Dedifferentiated amniotic fluid mesenchymal stem cell (primary cell): ENCODE measurements around the gene GNAT1.
A peak's percentile ranks its signal among the peaks of the same experiment; 100 is the strongest.

Experiments
- DNase-seq: peaks from one replicate; pipeline ENCODE4 v3.0.0-alpha.2; 2016; ENCODE audit errors: extremely low spot score

The GNAT1 gene

DNA sequence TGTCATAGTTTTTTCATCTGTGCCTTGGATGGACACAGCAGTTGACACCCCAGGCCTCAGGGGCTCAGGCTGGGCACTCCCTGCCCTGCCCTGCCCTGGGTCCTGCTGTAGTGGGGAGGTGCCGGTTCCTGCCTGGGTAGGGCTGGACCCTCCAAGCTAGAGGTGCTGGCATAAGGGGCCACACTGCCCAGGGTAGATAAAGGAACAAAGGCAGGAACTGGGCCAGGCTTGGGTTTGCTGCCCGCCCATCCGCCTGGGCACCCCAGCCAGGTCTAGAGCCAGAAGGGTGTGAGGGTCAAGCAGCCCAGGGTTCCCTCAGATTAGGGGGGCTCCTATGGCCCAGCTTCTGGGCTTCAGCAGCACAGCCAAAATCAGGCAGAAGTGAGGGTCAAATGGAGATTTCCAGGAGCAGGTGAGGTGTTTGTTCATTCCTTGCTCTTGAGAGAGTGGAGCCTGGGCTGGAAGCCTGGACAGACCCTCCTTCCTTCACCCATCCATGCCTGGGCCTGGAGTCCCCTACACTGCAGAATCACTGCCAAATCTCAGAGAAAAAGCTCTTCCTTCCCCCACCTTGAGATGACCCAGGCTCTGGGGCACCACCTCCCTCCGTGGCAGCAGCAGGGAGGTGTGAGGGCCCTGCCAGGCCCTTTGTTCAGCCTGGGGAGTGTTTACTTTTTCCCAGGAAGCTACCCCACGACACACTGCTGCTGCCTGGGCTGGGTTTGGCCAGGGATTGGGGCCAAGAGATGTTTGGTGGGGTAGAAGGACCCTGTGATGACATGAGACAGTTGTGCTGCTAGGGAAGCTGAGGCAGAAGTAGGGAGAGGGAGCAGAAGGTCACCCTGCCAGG, 29.2 kb upstream of the GNAT1 start:
- no peak for DNase-seq

DNA sequence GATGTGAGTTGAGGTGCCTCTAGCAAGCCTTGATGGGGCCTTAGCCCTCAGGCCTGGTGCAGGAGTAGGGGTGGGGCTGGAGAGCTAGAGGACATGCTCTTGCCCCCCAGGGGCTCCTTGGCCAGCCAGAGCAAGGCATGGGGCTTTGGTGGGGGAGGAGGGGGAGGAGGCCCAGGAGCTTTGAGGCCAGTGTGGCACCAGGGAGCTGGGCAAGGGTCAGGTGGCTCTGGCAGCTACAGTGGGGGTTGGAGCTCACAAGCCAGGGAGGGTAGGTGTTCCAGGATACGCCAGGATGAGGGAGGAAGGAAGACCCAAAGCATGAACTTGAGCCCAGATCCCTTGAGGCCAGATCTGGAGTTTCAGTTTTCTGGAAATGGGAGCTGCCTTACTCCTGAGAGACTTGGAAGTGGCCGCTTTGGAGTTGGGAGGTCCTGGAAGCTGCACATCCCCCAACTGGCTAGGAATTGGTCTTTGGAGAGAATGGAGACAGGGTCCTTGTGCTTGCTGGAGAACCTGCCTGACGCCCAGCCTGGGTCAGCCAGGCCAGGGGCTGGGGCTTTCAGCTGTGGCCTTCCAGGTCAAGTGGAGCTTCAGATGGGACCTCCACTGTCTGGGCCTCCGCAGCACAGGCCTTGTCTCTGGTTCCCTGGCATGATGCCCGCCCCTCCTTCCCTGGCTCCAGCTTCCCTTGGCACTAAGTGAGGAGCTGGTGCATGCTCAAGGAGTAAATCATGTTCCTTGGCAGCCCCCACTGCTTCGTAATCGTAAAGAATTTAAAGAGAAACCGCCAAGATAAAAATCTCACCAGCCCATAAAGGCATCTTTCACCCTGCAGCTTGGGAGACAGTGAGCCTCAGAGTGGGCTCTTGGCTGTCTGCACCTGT, 27.6 kb upstream of the GNAT1 start:
- peak; percentile 97 for DNase-seq

DNA sequence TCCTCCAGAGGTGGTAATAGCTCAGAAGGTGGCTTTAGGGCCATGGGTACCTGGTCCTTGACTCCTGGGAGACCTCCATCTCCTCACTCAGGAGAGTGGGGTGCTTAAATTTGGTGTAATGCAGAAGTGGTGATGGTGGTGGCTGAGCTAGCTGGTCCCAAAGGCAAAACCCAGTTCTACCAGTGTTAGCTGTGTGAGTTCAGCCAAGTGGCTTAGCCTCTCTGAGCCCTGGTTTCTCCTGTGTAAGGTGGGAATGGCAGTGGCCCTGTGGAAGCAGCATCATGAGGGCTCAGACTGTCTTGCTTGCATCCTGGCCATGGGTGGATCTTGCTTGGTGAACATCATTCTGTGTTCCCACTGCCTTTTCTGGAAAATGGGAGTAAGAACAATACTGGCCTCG, 26.9 kb upstream of the GNAT1 start:
- DNase-seq, result no peak

DNA sequence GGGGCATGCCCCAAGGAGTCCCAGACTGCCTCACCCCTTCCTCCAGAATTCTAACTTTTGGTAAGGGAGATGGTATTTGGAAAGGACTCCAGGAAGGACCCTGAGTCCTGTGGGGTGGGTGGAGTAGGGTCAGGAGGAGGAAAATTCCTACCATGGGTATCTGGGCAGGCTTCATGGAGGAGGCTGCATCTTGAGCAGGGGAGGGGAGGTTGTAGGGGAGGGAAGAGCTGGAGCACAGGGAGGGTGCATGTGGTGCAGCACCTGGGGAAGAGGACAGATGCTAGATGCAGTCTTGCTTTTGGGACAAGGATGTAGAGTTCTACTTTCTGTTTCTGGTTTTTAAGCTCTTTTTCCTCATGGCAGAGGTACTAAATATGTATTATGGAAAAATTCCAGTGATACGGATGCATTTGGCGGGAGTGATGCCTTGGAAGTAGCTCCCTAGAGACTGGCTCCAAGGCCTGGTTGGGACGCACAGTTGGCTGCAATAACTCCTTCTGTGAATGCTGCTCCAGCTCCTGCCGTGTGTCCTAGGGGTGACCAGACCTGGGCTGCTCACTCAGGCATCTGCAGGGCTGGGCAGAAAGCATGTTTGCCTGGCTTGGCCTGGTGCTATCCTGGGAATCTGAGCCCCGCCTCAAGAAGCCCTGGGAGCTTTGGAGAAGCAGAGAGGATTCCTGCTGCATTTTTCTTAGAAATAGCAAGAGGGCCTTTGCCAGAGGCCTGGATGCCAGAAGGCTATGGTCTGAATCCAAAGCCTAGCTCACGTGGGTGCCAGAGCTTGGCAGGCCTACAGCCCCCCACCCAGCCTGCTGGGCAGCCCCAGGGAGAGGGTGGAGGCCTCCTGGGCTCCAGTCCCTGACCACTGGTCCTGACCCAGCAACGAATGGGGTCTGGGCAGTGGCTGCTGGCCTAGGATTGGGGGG, 26.2 kb upstream of the GNAT1 start:
- DNase-seq, result peak; percentile 78

DNA sequence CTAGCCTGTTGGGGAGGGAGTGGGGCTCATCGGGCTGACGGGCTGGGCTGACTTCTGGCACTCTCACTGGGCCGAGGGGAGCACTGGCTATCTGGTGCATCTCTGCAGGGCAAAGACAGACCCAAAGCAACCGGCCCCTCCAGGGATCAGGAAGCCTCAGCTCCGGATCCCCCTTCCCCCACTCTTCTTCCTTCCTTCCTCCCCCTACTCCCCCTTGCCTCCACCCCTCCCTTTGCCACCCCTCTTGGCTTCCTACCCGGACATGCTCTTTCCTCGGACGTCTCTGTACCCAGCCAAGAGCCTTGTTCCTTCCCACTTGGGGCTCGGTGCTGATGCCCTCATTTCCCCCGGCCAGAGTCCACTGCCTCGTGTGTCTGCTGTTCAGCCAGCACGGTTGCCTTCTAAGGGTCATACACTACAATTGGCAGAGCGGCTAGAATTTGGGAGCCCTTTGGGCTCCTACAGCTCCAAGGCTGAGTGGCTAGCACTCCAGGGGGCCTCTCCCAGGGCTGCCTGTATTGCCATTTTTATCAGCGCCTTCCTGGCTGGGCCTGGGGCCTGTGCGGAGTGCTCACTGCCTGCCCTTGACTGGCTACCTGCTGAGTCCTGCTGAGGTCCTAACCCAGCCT, 25.4 kb upstream of the GNAT1 start:
- no peak for DNase-seq

DNA sequence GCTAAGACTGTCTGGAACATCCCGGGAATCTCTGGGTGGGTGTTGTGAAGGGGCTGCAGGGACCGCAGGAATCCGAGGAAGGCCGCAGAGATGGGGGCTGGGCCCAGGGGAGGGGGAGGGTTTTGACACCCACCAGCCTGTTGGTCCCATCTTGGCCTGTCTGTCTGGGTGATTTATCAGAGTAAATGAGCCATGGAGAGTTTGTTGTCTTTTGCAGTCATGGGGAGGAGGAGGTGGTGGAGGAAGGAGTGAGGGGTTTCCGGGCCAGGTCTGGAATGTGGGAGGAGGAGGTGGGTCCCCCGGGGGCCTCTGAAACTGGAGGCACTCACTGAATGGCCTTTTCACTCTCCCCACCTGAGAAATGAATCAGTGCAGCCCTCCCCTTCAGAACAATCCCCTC, 24.8 kb upstream of the GNAT1 start:
- no peak for DNase-seq

DNA sequence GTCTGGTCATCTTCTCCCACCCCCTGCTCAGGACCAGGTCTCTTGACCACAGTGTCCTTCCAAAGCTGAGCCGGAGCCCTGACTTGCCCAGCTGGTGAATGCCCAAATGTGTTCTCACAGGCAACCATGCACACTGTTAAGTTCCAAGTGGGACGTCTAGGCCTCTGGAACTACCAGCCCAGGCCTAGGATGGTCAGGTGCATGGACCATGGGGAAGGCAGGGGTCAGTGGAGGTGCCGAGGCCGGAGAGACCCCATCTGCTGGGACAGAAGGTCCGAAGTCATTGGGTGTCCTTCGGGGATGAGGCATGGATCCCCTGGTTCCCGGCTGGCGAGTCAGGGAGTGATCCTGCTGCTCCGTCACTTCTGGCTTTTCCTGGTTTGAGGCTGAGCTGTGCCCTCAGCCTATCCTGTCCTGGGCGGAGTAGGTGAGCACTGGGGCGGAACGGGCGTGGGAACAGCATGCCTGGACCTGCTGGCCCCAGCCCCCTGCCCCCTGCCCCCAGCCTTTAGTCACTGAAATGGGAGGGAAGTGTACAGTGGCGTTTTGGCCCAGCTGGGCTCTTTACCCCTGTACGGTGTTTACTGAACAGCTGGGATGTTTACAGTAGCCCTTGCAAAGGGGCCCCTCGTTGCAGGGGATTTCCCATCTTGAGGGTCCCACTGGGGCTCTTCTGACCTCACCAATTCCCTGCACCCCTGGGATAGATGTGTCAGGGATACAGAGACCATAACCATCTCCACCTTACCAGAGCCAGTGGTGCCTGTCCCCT, 24.2 kb upstream of the GNAT1 start:
- DNase-seq, result no peak

DNA sequence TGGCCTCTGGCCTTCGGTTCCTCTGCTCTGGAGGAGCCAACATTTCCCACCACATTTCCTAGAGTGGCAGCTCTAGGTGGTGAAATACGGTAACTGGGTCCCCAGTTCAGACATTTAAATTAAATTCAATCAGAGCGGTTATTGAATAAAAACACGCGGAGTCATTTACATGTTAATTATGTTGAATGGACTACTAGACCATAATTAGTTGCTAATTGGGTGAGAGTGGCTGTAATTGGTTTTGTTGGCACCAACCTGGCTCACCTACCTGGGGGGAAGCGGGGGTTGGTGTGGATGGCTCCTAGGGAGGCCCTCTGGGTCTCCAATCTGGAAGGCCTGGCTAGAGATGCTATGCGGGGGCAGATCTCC, 23.6 kb upstream of the GNAT1 start:
- DNase-seq, result no peak

DNA sequence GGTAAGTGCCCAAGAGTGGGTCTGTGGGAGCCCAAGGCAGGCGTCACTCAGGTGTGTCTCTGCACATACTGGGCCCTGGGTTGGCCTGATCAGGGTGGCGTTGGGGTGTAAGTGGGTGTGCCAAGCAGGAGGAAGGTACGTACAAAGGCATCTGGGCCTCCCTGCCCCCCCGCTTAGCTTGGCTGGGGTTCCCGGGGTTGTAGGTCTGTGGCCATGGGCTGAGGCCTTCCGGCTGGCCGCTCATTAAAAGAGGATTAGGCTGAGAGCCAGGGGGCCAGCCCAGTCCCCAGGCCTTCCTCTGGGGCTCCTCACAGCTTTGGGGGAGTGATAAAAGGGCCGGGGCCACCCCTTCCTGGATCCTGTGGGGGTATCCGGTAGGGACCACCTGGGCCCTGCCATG, 23.0 kb upstream of the GNAT1 start:
- DNase-seq, result no peak

DNA sequence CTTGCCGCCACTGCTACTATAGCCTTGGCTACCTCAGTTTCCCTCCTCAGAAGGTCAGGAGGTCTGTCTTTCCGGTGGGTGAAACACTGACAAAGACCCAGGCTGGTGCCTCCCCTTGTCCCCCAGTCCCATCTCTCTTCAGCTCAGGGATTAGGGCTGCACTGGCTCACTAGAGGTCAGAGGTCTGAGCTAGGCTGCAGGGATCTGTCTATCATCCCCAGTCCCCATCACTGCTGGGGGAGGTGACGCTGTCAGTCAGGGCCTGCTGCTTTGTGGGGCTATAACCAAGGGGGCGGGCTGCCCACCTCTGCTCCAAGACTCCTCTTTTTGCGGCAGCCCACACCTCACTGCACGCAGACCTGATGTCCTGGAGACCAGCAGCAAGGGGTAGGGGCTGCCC, 22.6 kb upstream of the GNAT1 start:
- DNase-seq, result no peak

DNA sequence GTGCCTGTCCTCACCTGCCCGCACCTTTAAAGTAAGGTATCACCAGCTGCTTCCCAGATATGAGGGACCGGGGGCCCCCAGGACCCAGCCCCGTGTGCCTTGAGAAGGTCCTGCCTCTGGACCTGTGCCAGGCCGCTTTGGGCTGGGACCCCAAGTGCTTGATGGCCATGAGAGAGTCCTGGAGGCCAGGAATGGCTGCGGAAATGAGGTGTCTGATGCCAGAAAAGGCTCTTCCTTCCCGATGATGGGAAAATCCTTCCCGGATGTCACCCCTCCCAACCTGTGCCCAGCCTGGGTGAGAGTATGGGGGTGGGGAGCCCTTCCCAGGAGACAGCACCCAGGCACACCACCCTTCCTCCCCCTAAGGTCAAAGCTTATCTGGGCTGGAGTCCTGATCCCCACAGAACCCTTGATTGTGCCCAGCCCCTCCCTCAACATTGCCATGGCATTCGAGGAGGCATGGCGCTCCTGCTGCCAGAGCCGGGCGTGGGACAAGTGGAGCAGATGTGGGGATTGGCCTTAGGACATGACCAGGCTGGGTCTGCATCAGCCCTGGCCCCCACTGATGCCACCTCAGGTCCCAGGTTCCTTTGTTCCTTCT, 22.1 kb upstream of the GNAT1 start:
- DNase-seq, result no peak

DNA sequence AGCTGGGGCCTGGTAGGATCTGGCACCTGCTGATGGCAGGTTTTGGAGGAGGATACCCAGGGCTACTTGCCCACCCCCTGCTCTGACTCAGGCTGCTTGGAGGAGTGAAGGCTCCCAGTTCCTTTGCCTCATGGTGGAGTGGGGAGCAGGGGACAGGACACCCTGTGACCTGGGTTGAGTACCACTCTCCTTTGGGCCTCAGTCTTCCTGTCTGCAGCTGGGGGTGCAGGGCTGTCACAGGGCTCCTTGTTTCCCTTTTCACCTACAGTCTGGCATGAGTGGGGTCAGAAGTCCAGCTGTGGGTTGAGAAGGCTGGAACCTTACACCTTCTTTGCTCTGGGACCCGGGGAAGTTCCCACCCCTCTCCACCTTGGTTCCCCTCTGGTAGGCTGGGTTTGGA, 21.6 kb upstream of the GNAT1 start:
- DNase-seq, result no peak

DNA sequence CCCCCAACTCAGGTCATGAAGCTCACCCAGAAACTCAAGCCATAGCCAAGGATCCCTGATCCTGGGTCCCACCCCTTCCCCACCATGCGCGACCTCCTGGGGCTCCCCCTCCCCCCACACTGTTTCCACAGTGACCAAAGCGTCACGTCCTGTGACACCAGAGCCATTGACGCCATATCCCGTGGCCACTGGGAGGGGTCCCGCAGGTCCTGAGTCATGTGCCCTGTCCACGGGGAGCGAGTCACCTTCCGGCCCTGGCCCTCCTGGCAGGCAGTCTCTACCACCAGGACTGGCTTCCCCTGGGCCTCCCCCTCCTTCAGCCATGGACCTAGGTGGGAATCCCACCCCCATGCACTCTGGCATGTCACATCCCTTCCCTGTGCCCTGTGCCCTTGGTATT, 20.7 kb upstream of the GNAT1 start:
- DNase-seq, result no peak

DNA sequence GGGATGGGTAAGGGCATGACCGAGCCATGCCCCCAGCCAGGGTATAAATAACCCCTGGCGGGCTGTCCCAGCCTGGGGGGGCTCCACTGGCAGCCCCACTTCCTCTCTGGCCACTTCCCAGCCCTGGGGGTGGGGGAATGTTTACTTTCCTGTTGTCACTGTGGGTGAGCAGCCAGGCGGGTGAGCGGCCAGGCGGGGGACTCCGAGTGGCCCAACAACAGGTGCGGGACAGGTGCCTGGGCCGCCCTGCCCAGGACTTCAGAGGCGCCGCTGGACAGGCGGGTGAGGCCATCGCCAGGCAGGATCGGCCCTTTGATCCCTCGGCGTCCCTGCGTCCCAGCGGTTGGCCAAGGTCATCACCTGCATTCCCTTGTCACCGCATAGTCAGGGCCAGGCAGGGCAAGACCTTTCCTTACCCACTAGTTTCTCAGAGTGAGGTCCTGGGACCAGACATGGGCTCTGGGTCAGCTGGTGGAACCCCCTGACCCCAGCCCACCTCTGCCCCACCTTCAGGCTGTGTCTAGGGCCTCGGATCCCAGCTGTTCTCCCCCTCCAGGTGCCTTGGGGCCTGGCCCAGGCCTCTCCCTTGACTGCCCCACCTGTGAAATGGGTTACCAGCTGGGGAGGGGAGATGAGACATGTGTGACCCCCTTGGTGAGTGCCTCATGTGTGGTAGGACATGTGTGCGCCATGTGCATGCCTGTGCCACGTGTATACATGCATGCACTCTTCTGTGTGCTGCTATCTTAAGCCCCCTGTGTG, 19.7 kb upstream of the GNAT1 start:
- no peak for DNase-seq

DNA sequence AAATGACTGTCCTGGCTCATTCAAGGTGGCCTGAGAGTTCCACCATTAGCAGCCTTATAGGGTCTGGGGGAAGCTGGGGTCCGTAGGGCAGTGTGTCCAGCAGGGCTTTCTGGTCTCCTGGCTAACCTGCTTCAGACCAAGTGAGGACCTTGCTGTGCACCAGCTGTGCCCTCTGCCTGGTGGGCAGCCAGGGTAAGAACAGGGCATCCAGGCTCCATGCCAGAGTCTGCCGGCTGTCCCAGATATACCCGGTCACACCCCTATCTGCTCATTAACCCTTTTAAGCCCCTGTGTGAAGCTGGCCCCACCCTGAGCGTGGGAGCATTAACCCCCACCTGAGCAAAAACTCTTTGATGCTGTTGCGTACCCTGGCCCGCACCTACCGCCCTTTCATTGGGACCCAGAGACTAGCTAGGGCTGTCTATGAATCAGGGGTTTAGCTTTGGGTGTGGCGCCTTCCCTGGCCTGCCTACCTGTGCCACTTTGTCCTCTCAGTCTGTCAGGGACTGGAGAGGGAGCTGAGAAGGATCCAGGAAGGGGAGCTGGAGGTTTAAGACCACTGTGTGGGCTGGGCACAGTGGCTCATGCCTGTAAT, 18.7 kb upstream of the GNAT1 start:
- DNase-seq, result no peak

DNA sequence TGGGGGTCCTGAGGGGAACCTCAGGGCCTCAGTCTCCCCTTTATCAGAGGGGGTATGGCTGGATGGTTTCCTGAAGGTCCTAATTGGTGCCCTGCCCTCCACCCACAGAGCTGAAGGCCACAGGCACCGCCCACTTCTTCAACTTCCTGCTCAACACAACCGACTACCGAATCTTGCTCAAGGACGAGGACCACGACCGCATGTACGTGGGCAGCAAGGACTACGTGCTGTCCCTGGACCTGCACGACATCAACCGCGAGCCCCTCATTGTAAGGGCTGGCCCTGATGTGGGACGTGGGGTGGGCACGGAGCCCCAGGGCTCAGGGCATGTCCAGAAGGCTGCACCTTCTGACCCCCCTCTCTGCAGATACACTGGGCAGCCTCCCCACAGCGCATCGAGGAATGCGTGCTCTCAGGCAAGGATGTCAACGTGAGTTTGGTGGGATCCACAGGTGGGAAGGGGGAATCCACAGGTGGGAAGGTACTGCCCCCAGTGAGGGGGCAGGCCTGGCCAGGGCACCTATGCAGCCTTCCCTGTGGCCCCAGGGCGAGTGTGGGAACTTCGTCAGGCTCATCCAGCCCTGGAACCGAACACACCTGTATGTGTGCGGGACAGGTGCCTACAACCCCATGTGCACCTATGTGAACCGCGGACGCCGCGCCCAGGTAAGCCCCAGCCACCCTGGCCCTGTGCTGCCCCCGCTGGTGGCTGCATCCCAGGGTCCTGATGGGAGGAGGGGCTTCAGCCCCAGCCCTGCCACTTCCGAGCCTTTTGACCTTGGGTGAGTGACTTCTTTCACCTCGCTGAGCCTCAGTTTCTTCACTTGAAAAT, 17.5 kb upstream of the GNAT1 start:
- DNase-seq, result no peak

DNA sequence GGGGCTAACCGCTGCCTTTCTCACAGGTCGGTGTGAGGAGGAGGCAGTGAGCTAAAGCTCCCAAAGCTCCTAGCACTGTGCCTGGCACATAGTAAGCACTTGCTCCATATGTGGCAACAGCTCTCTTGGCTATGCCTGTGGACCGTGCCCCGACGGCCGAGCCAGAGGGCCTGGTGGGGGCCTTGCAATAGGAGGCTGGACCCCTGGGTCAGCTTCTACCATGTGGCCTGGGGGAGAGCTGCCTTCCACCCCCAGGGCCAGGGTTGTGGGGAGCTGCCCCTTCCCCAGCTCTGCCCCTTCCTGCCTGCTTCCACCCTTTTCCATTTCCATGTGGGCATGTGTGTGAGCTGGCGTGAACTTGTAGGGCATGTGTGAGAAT, 16.9 kb upstream of the GNAT1 start:
- no peak for DNase-seq

DNA sequence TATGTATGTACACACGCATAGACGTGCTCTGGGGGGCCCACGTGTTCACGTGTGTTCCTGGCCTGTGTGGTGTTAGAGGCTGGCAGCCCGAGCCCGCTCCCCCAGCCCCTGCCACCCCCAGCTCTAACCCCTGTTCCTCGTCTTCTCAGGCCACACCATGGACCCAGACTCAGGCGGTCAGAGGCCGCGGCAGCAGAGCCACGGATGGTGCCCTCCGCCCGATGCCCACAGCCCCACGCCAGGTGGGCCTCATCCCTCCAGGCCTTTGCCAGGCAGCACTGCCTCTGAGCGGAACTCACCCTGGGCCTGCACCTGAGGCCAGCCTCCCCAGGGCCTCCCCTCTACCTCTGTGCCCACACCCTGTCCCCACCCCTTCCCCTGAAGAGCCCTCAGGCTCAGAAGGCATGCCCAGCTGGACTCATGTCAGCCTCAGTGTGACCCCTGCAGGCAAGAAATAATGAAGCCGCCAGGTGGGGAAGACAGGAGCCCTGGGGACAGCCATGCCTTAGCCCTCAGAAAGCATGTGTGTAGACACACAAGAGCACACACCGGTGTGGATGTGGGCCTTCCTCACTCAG, 16.4 kb upstream of the GNAT1 start:
- DNase-seq, result no peak
